Neuronal stem cell (in vitro differentiated cells): ENCODE data around the gene NOC4L.

Experiments
- DNase-seq: peaks from one replicate; pipeline ENCODE4 v3.0.0-alpha.2; 2013; ENCODE audit warnings: low spot score
- H2AFZ ChIP-seq: one replicate; pipeline ENCODE4 v1.6.1; 2013; ENCODE audit warnings: mild to moderate bottlenecking, low read length, inconsistent platforms
- H2AK5ac ChIP-seq: 2 replicates; pipeline ENCODE4 v1.6.1; 2013; ENCODE audit warnings: low read depth, mild to moderate bottlenecking, inconsistent platforms, low read length, moderate library complexity, mixed read lengths
- H2BK120ac ChIP-seq: 2 replicates; pipeline ENCODE4 v1.6.1; 2013; ENCODE audit warnings: low read depth, mild to moderate bottlenecking, inconsistent platforms, low read length, moderate library complexity, mixed read lengths
- H2BK12ac ChIP-seq: one replicate; pipeline ENCODE4 v1.6.1; 2013; ENCODE audit warnings: low read length, inconsistent platforms
- H2BK15ac ChIP-seq: 2 replicates; pipeline ENCODE4 v1.6.1; 2013; ENCODE audit warnings: mild to moderate bottlenecking, low read length, inconsistent platforms, mixed read lengths
- H2BK5ac ChIP-seq: one replicate; pipeline ENCODE4 v1.6.1; 2013; ENCODE audit warnings: inconsistent platforms, mild to moderate bottlenecking, low read length, moderate library complexity
- H3K14ac ChIP-seq: one replicate; pipeline ENCODE4 v1.6.1; 2013; ENCODE audit warnings: low read length, inconsistent platforms
- H3K18ac ChIP-seq: 2 replicates; pipeline ENCODE4 v1.6.1; 2013; ENCODE audit warnings: low read length, inconsistent platforms
- H3K23ac ChIP-seq: 2 replicates; pipeline ENCODE4 v1.6.1; 2013; ENCODE audit warnings: low read depth, mild to moderate bottlenecking, mixed read lengths, low read length, inconsistent platforms; ENCODE audit not compliant: poor library complexity
- H3K27ac ChIP-seq: replicated peaks from 3 replicates; pipeline ENCODE4 v1.5.1; 2013; ENCODE audit warnings: low read length, inconsistent platforms
- H3K27me3 ChIP-seq, 3 experiments: 2 replicates each; pipeline ENCODE4 v1.6.1; 2013; ENCODE audit warnings: low read length in 3 of 3, mild to moderate bottlenecking in 2 of 3, inconsistent platforms in 1 of 3, low read depth in 1 of 3, mixed read lengths in 1 of 3, moderate library complexity in 1 of 3; ENCODE audit not compliant: control insufficient read depth in 3 of 3, insufficient read depth in 3 of 3
- H3K36me3 ChIP-seq, 2 donors: replicated peaks in 1 of 2; 2 replicates each; pipeline ENCODE4 v1.6.1; 2013; ENCODE audit warnings: low read length in 2 of 2; ENCODE audit not compliant: control insufficient read depth in 2 of 2, insufficient read depth in 2 of 2
- H3K4ac ChIP-seq: 2 replicates; pipeline ENCODE4 v1.6.1; 2013; ENCODE audit warnings: inconsistent platforms, mild to moderate bottlenecking, low read length, moderate library complexity
- H3K4me1 ChIP-seq, 2 donors: 1 replicate in 1 of 2; 2 replicates in 1 of 2; pipeline ENCODE4 v1.6.1; 2013; ENCODE audit warnings: low read length in 2 of 2, low read depth in 1 of 2; ENCODE audit not compliant: control insufficient read depth in 2 of 2, insufficient read depth in 1 of 2
- H3K4me2 ChIP-seq: one replicate; pipeline ENCODE4 v1.6.1; 2013; ENCODE audit warnings: mild to moderate bottlenecking, low read length, inconsistent platforms; ENCODE audit not compliant: insufficient read depth, poor library complexity, severe bottlenecking
- H3K4me3 ChIP-seq, 2 donors: 2 replicates each; pipeline ENCODE4 v1.5.1; 2013; ENCODE audit warnings: low read length in 2 of 2, mild to moderate bottlenecking in 2 of 2, inconsistent platforms in 1 of 2, moderate library complexity in 1 of 2
- H3K79me1 ChIP-seq: one replicate; pipeline ENCODE4 v1.6.1; 2013; ENCODE audit warnings: low read depth, mild to moderate bottlenecking, inconsistent platforms, low read length, moderate library complexity
- H3K9ac ChIP-seq: one replicate; pipeline ENCODE4 v1.6.1; 2013; ENCODE audit warnings: mild to moderate bottlenecking, low read depth, low read length, inconsistent platforms; ENCODE audit not compliant: poor library complexity
- H3K9me3 ChIP-seq, 2 donors: replicated peaks in 1 of 2; 2 replicates each; pipeline versions ENCODE3 to v1.6.1; 2013; ENCODE audit warnings: low read length in 2 of 2, mild to moderate bottlenecking in 2 of 2, inconsistent platforms in 1 of 2, low read depth in 1 of 2, mixed read lengths in 1 of 2, moderate library complexity in 1 of 2; ENCODE audit not compliant: control insufficient read depth in 2 of 2, insufficient read depth in 1 of 2
- H4K8ac ChIP-seq: one replicate; pipeline ENCODE4 v1.6.1; 2013; ENCODE audit warnings: low read depth, mild to moderate bottlenecking, inconsistent platforms, low read length, moderate library complexity
- H4K91ac ChIP-seq: one replicate; pipeline ENCODE4 v1.6.1; 2013; ENCODE audit warnings: low read length, low read depth, mild to moderate bottlenecking, inconsistent platforms; ENCODE audit not compliant: poor library complexity
- WGBS, 2 donors: extraction: QIAGEN DNeasy Blood & Tissue Kit; methylation state at CpG; one replicate each; pipeline ENCODE4 v1.1.7; 2013; ENCODE audit warnings: missing lambda C conversion rate in 2 of 2, mixed read lengths in 1 of 2; ENCODE audit not compliant: insufficient read length in 2 of 2, insufficient replicate concordance in 1 of 2; ENCODE audit errors: extremely low coverage in 2 of 2; 5-methylcytosine and 5-hydroxymethylcytosine counted together

NOC4L gene

GRCh38 chr12:132168311-132169031 is 24.2 kb downstream of the NOC4L start:
- H3K9me3 ChIP-seq = no peaks in the 10 kb centered on the region
- no peak overlapping the region for H3K4ac ChIP-seq
- H2BK15ac ChIP-seq = peak overlapping the region; percentile 17
- no peak overlapping the region for H3K27ac ChIP-seq
- H4K8ac ChIP-seq = no peak overlapping the region
- no peak for DNase-seq
- H3K4me1 ChIP-seq = no peaks in the 10 kb centered on the region
- no peak overlapping the region for H2BK120ac ChIP-seq
- H2BK12ac ChIP-seq = no peak overlapping the region
- peaks cover 3% of the 10 kb centered on the region for H3K79me1 ChIP-seq
- no peak overlapping the region for H4K91ac ChIP-seq
- no peaks in the 10 kb centered on the region for H3K36me3 ChIP-seq
- no peak overlapping the region for H3K23ac ChIP-seq
- peak overlapping the region; percentile 21 for H3K9ac ChIP-seq
- H3K27me3 ChIP-seq = peaks cover 0 to 41% (median 0%) of the 10 kb centered on the region in 3 experiments
- H3K18ac ChIP-seq = peak overlapping the region; percentile 17
- no peak overlapping the region for H2BK5ac ChIP-seq
- no peak overlapping the region for H2AFZ ChIP-seq
- no peak overlapping the region for H3K4me3 ChIP-seq
- H2AK5ac ChIP-seq = peak overlapping the region; percentile 81
- no peak overlapping the region for H3K4me2 ChIP-seq
- no CpG with 5 or more reads among the region's 31 CpGs for WGBS, 2 donors
- H3K14ac ChIP-seq = no peak overlapping the region

GRCh38 chr12:132169376-132169775 is 25.1 kb downstream of the NOC4L start:
- Histone ChIP-seq H3K18ac (no peak overlapping the region), H3K4me3 (no peak overlapping the region), H3K9me3 (no peaks in the 10 kb centered on the region), H3K4me1 (no peaks in the 10 kb centered on the region), H3K23ac (no peak overlapping the region), H4K91ac (no peak overlapping the region), H2BK12ac (no peak overlapping the region), H2AFZ (no peak overlapping the region), H2BK5ac (no peak overlapping the region), H3K27me3 (peaks cover 0 to 40% (median 0%) of the 10 kb centered on the region in 3 experiments), H3K36me3 (no peaks in the 10 kb centered on the region), H2BK15ac (no peak overlapping the region), H2BK120ac (no peak overlapping the region), H3K9ac (no peak overlapping the region), H3K79me1 (peaks cover 6% of the 10 kb centered on the region), H3K14ac (no peak overlapping the region), H2AK5ac (no peak overlapping the region), H3K4me2 (no peak overlapping the region), H3K4ac (no peak overlapping the region), H4K8ac (no peak overlapping the region), H3K27ac (no peak overlapping the region)
- DNase-seq = no peak
- no CpG with 5 or more reads among the region's 17 CpGs for WGBS, 2 donors

GRCh38 chr12:132170094-132170636 is 25.9 kb downstream of the NOC4L start:
- Histone ChIP-seq H2AK5ac (no peak overlapping the region), H2BK15ac (peak overlapping the region; percentile 64), H3K14ac (peak overlapping the region; percentile 96), H2BK12ac (no peak overlapping the region), H3K23ac (no peak overlapping the region), H2BK5ac (no peak overlapping the region), H3K9ac (no peak overlapping the region), H2AFZ (no peak overlapping the region), H4K8ac (no peak overlapping the region), H3K79me1 (peaks cover 6% of the 10 kb centered on the region), H3K18ac (no peak overlapping the region), H3K36me3 (no peaks in the 10 kb centered on the region), H3K9me3 (no peaks in the 10 kb centered on the region), H3K4me3 (no peak overlapping the region), H3K4me1 (no peaks in the 10 kb centered on the region), H4K91ac (no peak overlapping the region), H3K4me2 (no peak overlapping the region), H3K27ac (no peak overlapping the region), H2BK120ac (no peak overlapping the region), H3K27me3 (peaks cover 0 to 48% (median 0%) of the 10 kb centered on the region in 3 experiments), H3K4ac (no peak overlapping the region)
- no CpG with 5 or more reads among the region's 16 CpGs for WGBS, 2 donors
- no peak for DNase-seq

GRCh38 chr12:132170637-132171292 is 26.5 kb downstream of the NOC4L start:
- H3K27ac ChIP-seq = no peak overlapping the region
- H3K4me3 ChIP-seq = no peak overlapping the region
- no CpG with 5 or more reads among the region's 33 CpGs for WGBS, 2 donors
- H3K23ac ChIP-seq = peak overlapping the region; percentile 83
- no peak overlapping the region for H3K4ac ChIP-seq
- no peak overlapping the region for H3K4me2 ChIP-seq
- H3K14ac ChIP-seq = peak overlapping the region; percentile 96
- H4K91ac ChIP-seq = peak overlapping the region; percentile 22
- no peak overlapping the region for H2BK5ac ChIP-seq
- H2AFZ ChIP-seq = no peak overlapping the region
- H2AK5ac ChIP-seq = peak overlapping the region; percentile 20
- H3K79me1 ChIP-seq = peaks cover 6% of the 10 kb centered on the region
- H2BK12ac ChIP-seq = peak overlapping the region; percentile 63
- H3K18ac ChIP-seq = peak overlapping the region; percentile 74
- H3K9ac ChIP-seq = no peak overlapping the region
- H4K8ac ChIP-seq = no peak overlapping the region
- peaks cover 0 to 52% (median 0%) of the 10 kb centered on the region in 3 experiments for H3K27me3 ChIP-seq
- H3K4me1 ChIP-seq = no peaks in the 10 kb centered on the region
- no peaks in the 10 kb centered on the region for H3K36me3 ChIP-seq
- DNase-seq = no peak
- no peaks in the 10 kb centered on the region for H3K9me3 ChIP-seq
- H2BK15ac ChIP-seq = peak overlapping the region; percentile 64
- no peak overlapping the region for H2BK120ac ChIP-seq
